RWPE2 (cell line): Measurements from ENCODE around the gene KIAA1671.

ENCODE experiments used
- ATAC-seq: fragments of 200-7000 bp; cut with Tn5 transposase; 3 replicates; pipeline ENCODE4 v1.9.1; 2021; ENCODE audit warnings: low read depth
- DNase-seq: peaks from one replicate; pipeline ENCODE4 v3.0.0-alpha.2; 2020; ENCODE audit warnings: low spot score
- H3K27ac ChIP-seq: fragments of 450-650 bp; 2 replicates; pipeline ENCODE4 v1.5.1; 2017; ENCODE audit warnings: mild to moderate bottlenecking; ENCODE audit not compliant: poor library complexity, severe bottlenecking
- H3K27me3 ChIP-seq: fragments of 250-450 bp; sonication (Bioruptor Pico); 2 replicates; pipeline ENCODE4 v1.5.1; 2021; ENCODE audit warnings: mild to moderate bottlenecking, moderate library complexity; ENCODE audit not compliant: insufficient read depth, poor library complexity, severe bottlenecking
- H3K36me3 ChIP-seq: fragments of 250-450 bp; sonication (Bioruptor Pico); 2 replicates; pipeline ENCODE4 v1.5.1; 2020; ENCODE audit warnings: low read depth, mild to moderate bottlenecking, moderate library complexity
- H3K4me1 ChIP-seq: fragments of 250-450 bp; sonication (Bioruptor Pico); 2 replicates; pipeline ENCODE4 v1.5.1; 2021; ENCODE audit warnings: mild to moderate bottlenecking, moderate library complexity; ENCODE audit not compliant: insufficient read depth, poor library complexity, severe bottlenecking
- H3K4me3 ChIP-seq: fragments of 250-450 bp; sonication (Bioruptor Pico); 2 replicates; pipeline ENCODE4 v1.5.1; 2021; ENCODE audit warnings: mild to moderate bottlenecking, moderate library complexity; ENCODE audit not compliant: severe bottlenecking
- H3K9me3 ChIP-seq: fragments of 250-450 bp; sonication (Bioruptor Pico); 2 replicates; pipeline ENCODE4 v1.5.1; 2021; ENCODE audit warnings: mild to moderate bottlenecking, moderate library complexity; ENCODE audit not compliant: severe bottlenecking
- TF ChIP-seq, protein P1 (sequence below): fragments of 450-650 bp; IDR thresholded peaks from one replicate; pipeline ENCODE4 v1.5.1; 2017; ENCODE audit warnings: mild to moderate bottlenecking, moderate library complexity; ENCODE audit not compliant: poor library complexity, severe bottlenecking

The KIAA1671 gene

DNA sequence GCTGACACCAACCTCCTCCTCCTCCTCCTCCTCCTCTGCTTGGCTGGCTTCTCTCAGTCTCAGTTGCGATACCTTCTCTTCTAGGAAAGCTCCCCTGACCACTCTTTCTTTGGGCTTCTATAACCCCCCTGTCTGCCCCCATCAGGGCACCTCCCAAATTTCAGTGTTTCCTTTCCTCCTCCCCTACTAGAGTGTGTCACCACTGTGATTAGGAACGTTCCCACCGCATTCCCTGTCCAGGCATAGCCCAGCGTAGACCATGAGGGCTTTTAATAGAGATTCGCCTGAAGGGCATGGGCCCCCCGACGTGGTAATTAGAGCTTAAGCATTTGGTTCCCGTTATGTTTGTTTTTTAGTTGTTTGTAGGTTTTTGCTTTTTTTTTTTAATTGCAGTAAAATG lies 65.5 kb downstream of the KIAA1671 start:
- no peak overlapping the region for H3K4me3 ChIP-seq
- DNase-seq: no peak
- H3K27me3 ChIP-seq: no peaks in the 10 kb centered on the region
- H3K27ac ChIP-seq: no peak overlapping the region
- TF ChIP-seq, protein P1, sequence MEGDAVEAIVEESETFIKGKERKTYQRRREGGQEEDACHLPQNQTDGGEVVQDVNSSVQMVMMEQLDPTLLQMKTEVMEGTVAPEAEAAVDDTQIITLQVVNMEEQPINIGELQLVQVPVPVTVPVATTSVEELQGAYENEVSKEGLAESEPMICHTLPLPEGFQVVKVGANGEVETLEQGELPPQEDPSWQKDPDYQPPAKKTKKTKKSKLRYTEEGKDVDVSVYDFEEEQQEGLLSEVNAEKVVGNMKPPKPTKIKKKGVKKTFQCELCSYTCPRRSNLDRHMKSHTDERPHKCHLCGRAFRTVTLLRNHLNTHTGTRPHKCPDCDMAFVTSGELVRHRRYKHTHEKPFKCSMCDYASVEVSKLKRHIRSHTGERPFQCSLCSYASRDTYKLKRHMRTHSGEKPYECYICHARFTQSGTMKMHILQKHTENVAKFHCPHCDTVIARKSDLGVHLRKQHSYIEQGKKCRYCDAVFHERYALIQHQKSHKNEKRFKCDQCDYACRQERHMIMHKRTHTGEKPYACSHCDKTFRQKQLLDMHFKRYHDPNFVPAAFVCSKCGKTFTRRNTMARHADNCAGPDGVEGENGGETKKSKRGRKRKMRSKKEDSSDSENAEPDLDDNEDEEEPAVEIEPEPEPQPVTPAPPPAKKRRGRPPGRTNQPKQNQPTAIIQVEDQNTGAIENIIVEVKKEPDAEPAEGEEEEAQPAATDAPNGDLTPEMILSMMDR: no peak
- no peaks in the 10 kb centered on the region for H3K9me3 ChIP-seq
- ATAC-seq: no peak
- peaks cover 3% of the 10 kb centered on the region for H3K4me1 ChIP-seq
- H3K36me3 ChIP-seq: peaks cover 25% of the 10 kb centered on the region

DNA sequence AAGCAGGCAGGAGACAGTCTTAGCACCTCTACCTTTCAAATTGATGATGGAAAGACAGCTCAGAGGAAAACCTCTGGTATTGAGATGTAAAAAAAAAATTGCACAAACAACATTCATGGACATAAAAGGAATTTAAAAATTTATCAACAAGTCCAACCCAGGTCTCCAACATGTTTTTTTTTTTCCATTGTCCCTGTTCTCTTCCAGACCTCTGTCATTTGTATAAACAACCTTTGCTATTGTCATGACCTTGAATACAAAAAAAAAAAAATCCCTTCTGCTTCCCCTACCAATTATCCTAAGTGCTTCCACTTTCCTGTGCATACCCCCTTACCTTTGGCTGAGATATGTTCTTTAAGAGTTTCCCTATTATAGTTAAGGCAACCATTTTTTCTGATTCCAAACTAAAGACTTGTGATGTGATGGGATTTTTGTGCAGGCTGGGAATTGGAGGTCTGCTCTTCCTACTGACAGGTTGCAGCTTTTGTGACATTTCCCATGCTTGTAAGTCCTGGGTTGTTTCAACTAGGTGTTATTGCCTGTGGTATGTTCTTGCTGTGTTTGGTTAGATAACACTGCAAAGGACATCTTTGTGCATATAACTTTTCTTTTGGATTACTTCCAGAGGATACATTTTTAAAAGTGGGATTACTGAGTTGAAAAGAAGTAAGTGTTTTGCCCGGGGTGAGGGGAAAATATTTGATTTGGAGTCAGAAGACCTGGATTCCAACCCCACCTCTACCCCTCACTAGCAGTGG lies 67.1 kb downstream of the KIAA1671 start:
- Histone ChIP-seq H3K27ac (no peak overlapping the region), H3K27me3 (no peaks in the 10 kb centered on the region), H3K4me3 (no peak overlapping the region), H3K4me1 (no peaks in the 10 kb centered on the region), H3K36me3 (peaks cover 23% of the 10 kb centered on the region), H3K9me3 (no peaks in the 10 kb centered on the region)
- DNase-seq (no peak), ATAC-seq (no peak)
- TF ChIP-seq, protein P1: no peak

DNA sequence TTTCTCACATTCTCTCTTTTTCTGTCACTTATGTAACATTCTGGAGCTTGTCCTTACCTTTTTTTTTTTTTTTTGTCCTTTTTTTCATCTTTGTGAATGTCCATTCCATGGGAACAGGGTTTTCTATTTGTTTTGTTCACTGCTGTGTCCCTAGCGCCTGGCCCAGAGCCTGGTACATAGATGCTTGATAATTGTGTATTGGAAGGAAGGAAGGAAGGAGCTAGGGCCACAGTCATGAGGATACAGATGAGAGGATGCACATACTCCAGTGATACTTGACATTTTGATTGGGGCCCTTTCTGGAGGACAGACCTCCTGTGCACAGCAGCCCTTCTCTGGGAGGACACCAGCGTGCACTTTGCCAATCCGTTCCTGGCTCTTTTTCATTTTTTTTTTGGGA lies 68.9 kb downstream of the KIAA1671 start:
- TF ChIP-seq, protein P1: no peak
- peaks cover 8% of the 10 kb centered on the region; the same call in 1 of the 2 replicates for H3K36me3 ChIP-seq
- ATAC-seq (no peak), DNase-seq (no peak)
- H3K4me1 ChIP-seq: peaks cover 12% of the 10 kb centered on the region
- no peaks in the 10 kb centered on the region for H3K9me3 ChIP-seq
- no peak overlapping the region for H3K27ac ChIP-seq
- H3K4me3 ChIP-seq: no peak overlapping the region
- no peaks in the 10 kb centered on the region for H3K27me3 ChIP-seq

DNA sequence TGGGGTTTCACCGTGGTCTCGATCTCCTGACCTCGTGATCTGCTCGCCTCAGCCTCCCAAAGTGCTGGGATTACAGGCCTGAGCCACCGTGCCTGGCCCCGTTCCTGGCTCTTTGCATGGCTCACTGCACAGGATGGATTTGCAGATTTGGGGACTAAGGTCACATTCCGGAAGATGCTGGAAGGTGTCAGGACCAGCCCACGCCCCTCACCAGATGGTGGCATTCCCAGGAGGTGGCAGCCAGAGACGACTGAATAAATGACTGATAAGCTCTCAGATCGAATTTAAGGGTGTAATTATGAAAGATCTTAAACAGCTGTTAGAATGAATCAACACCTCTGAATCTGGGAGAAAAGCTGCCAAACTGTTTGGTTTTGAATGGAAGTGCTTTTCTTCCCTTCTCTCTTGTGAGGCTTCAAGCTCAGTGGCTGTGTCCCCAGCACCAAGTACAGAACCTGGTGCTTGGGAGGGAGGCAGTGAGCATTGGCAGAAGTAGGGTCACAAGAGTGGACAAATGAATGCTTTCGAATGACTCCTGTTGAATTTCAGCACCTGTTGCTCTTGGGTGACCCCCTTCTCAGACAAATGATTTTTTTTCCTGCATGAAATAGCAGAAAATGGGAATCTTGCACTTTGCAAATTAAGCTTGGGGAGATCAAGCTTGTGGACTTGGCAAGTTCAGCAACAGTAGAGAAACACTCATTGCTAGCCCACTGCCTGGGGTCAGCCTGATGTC lies 69.6 kb downstream of the KIAA1671 start:
- Histone ChIP-seq H3K9me3 (no peaks in the 10 kb centered on the region), H3K27me3 (no peaks in the 10 kb centered on the region), H3K27ac (no peak overlapping the region), H3K36me3 (peaks cover 8% of the 10 kb centered on the region; the same call in 1 of the 2 replicates), H3K4me1 (peaks cover 19% of the 10 kb centered on the region), H3K4me3 (no peak overlapping the region)
- DNase-seq (no peak), ATAC-seq (no peak)
- TF ChIP-seq, protein P1: no peak
